GM18858 (cell line): ENCODE results near the gene SUMO4.
"Not testable (repeated sequence)": the region's sequence is repeated elsewhere in the genome, so short reads cannot be mapped to it uniquely, and the experiment has no call there.

ENCODE experiments used
- ATAC-seq: cut with Tn5 transposase; IDR thresholded peaks from one replicate; pipeline ENCODE4 v1.9.1; 2021; ENCODE audit not compliant: unreplicated experiment

The SUMO4 gene

DNA sequence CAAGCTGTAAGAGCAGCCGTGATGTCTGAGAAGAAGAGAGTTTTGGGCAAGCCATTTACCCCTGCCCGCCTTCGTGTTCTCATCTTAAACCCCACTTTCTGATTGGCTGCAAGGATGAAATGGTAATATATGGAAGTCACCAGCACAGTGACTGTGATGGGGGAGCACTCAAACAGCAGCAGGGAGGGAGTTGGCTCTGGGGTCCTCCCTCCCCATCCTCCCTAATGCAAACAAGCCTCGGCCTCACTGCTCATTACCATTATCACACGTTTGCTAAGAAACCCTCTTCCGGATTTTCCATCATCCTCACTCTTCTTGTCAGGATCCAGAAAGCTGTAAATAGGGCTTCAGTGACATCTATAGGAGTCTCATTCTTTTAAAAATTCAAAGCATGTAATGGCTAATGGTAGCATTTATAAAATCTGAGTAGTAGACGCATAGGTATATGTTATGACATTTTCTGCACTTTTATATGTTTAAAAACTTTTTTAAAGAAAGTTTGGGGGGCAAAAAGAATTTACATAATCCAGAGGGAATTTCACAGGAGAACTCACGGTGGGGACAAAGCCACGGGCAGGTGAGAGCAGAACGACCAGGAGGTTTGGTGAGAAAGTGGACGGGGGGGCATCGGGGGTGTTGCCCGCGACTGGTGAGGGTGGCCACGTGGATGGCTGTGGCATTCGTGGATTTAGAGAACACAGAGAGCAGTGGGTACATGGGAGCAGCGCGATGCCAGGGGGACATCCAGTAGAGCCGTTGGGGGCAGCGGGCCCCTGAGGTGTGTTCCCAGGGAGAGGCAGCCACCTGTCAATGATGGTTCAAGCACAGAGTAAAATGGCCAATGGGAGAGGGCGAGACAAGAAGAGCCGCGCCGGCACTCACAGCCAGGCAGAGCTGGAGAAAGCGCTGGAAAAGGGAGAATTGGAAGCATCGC is 29.6 kb downstream of the SUMO4 start:
- no peak for ATAC-seq

DNA sequence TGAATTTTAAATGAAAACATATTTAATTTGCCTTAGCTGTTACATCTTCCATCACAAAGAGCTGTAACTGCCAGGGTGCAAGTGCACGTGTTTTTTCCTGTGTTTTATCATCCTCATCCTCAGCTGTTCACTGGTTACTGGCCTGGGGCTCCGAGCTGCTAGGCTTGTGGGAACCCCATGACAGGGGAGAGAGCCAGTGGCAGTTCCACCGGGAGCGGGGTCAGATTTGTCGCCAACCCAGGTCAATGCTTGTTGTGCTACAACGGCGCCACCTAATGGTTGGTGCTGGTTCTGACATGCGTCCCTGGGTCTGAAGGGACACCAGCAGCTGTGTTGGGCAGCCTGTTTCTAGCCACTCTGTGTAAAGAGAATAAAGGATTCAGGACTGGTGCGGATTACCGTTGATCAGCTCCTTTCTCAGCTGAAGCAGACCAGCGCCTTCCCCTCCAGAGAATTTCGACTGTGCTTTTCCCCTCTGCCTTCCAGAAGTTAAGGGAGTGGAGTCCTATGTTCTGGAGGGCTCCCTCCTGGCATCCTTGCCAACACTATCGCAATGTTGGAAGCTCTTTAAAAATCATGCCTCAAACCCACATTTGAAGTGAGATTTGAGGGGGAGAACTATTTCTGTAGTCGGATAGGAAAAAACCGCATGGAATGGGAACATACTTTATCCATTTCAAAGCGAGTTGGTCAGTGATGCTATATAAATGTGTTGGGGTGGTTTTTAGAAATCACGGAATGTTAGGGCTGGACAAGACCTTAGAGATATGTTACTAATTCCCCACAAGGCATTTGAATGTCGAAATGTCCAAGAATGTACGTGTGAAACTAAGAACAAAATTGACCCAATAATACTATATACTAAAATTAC is 32.1 kb downstream of the SUMO4 start:
- ATAC-seq, result peak; percentile 63

GRCh38 chr6:149433405-149433804 is 33.3 kb downstream of the SUMO4 start:
- no peak for ATAC-seq

DNA sequence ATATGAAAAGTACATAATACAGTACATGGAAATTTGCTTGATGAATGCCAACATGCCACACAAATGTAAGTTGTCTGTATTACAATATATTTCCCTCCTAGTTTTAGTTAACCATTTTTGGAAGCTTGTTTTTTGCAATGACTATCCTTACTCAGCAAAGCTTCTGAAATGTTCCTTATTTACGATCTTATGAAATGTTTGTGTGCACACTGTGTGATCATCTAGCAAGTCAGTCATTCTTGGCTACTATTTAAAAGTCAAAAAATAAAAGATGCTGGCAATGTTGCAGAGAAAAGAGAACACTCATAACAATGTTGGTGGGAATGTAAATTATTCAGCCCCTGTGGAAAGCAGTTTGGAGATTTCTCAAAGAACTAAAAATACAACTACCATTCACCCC is 33.8 kb downstream of the SUMO4 start:
- no peak for ATAC-seq

- ATAC-seq, result no peak
Measured at GRCh38 chr6:149435919-149436586, 36.0 kb downstream of the SUMO4 start.

GRCh38 chr6:149436647-149437046 is 36.6 kb downstream of the SUMO4 start:
- ATAC-seq, result no peak

DNA sequence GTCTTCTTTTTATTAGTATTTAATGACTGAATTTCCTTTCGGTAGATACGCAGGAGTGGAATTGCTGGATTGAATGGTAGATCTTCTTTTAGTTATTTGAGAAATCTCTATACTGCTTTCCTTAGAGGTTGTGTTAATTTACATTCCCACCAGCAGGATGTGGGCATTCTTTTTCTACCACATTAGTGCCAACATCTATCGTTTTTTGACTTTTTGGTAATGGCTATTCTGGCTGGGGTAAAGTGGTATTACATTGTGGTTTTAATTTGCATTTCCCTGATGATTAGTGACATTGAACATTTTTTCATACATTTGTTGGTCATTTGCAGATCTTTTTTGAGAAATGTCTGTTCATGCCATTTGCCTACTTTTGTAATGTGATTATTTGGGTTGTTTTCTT is 37.1 kb downstream of the SUMO4 start:
- no peak for ATAC-seq

DNA sequence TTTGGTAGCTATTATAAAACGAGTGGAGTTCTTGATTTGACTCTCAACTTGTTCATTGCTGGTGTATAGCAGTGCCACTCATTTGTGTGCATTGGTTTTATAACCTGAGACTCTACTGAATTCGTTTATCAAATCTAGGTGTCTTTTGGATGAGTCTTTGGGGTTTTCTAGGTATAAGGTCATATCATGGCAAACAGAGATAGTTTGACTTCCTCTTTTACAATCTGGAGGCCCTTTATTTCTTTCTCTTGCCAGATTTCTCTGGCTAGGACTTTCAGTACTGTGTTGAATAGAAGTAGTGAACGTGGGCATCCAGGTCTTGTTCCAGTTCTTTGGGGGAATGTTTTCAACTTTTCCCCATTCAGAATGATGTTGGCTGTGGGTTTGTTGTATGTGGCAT is 38.8 kb downstream of the SUMO4 start:
- no peak for ATAC-seq

DNA sequence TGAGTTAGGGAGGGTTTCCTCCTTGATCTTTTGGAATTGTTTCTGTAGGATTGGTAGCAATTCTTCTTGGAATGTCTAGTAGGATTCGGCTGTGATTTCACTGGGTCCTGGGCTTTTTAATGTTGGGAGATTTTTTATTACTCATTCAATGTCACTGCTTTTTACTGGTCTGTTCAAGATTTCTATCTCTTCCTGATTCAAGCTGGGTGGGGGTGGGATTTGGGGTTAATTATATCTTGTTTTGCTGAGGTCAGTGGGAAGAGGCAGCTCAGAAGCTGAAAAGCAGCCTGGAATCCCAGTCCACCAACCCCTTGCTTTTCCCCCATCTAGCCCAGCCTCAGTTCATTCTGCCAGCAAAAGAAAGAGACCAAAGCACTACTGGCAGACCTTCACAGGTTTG is 39.6 kb downstream of the SUMO4 start:
- ATAC-seq, result no peak

- no peak for ATAC-seq
Measured at GRCh38 chr6:149440735-149441671, 40.9 kb downstream of the SUMO4 start.

DNA sequence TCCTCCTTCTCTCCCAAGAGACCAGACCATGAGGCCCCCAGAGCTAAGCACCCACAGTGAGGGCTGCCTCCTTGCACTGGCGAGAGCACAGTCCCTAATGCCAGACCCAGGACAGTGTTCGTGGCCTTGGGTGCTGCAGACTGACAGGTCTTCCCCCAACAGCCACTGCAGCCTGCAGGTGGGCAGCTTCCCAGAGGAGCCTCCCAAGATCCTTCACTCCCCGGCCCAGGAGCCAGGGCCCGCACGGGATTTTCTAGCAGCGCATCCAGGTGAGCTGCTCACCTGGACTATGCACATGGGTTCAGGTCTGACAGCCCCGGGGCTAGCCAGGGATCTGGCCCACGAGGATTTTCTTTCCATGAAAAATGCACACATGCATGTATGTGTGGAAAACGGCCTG is 41.7 kb downstream of the SUMO4 start:
- no peak for ATAC-seq

- no peak for ATAC-seq
Measured at GRCh38 chr6:149443411-149444181, 43.5 kb downstream of the SUMO4 start.

DNA sequence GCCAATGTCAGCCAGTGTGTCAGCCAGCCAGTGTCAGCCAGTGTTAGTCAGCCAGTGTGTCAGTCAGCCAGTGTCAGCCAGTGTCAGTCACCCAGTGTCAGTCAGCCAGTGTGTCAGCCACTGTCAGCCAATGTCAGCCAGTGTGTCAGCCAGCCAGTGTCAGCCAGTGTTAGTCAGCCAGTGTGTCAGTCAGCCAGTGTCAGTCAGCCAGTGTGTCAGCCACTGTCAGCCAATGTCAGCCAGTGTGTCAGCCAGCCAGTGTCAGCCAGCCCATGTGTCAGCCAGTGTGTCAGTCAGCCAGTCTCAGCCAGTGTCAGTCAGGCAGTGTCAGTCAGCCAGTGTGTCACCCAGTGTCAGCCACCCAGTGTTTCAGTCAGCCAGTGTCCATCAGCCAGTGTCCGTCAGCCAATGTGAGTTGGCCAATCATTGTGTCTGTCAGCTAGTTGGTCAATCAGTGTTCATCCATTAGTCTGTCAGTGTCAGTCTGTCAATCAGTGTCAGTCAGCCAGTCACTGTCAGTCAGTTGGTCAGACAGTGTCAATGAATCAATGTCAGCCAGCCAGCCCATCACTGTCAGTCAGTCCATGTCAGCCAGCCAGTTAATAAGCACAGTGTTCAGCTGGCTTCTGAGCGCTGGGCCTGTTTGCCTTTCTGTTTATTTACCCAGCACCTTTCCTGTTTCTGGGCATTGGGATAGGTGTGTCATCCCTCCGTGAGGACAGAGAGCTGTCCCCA is 44.5 kb downstream of the SUMO4 start:
- ATAC-seq, result not testable (repeated sequence)

DNA sequence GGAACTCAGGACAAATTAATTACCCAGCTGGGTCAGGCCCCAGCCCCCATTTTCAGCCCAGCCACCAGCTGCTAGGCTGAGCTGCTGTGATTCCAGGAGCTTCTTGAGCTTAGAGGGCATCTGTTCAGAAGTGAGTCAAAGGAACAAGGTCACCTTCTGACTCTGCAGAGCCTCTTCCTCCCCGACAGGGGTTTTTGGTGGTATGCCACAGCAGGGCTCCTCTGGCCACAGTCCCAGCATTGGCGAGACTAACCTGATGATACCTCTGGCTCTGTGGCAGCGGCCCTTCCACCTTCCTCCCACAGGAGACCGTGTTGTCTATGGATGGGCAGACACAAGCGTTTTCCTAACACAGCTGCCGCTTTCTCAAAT is 45.0 kb downstream of the SUMO4 start:
- no peak for ATAC-seq

- no peak for ATAC-seq
Measured at GRCh38 chr6:149445573-149445972, 45.5 kb downstream of the SUMO4 start.

DNA sequence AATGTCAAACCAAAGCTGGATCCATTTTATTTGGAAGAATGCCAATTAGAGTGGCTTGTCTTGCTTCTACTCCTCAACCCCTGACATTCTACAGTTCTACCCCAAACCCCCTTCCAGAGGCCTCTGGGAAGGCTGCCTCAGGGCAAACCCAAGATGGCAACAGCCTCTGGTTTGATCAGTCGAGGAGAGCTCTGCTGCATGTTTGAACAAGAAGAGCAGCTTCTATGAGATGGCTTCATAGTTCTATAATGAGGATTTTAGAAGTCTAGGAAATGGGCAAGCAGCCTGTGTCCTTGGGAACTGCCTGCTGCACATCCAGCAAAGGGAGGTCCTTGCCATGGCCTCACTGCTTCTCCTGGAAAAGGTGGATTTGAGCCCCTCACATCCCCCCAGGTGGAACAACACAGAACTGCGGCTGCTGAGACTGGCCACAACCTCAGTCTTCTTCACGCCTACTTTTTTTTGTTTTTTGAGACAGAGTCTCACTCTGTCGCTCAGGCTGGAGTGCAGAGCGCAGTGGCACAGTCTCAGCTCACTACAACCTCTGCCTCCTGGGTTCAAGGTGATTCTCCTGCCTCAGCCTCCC is 46.8 kb downstream of the SUMO4 start:
- ATAC-seq, result no peak

GRCh38 chr6:149448821-149449453 is 48.9 kb downstream of the SUMO4 start:
- ATAC-seq, result no peak
